ENCODE results near the gene SDK1.

- TF ChIP-seq CTCF (IDR thresholded peaks at IDR 0.05) (no peak), SMC3 (IDR thresholded peaks at IDR 0.05) (no peak), NPAS2 (CRISPR knock-in tag; IDR thresholded peaks at IDR 0.05; ENCODE audit: borderline replicate concordance) (no peak), EP300 (IDR thresholded peaks at IDR 0.05) (no peak), POLR2AphosphoS2 (conservative IDR thresholded peaks at IDR 0.05; ENCODE audit: low read length) (no peak), CEBPB (IDR thresholded peaks at IDR 0.05) (no peak), POLR2A (IDR thresholded peaks at IDR 0.05; ENCODE audit: low read length) (no peak), CBX2 (IDR thresholded peaks at IDR 0.05; ENCODE audit: borderline replicate concordance, low read depth) (no peak), RFX5 (IDR thresholded peaks at IDR 0.05) (no peak), MAZ (IDR thresholded peaks at IDR 0.05; ENCODE audit: borderline replicate concordance, low read depth, low read length) (no peak), RAD21 (conservative IDR thresholded peaks at IDR 0.05 in 1 of 2, IDR thresholded peaks at IDR 0.05 in 1 of 2) (no peak), BHLHE40 (IDR thresholded peaks at IDR 0.05; ENCODE audit: low read depth, low read length) (no peak), HMGXB4 (CRISPR knock-in tag; IDR thresholded peaks at IDR 0.05; ENCODE audit: borderline replicate concordance) (no peak), ZSCAN20 (CRISPR knock-in tag; IDR thresholded peaks at IDR 0.05) (no peak)
Measured at GRCh38 chr7:3791327-3791726, 490.3 kb downstream of the SDK1 start.

Measured in A549 (cell line).